Neural cell (in vitro differentiated cells): Measurements from ENCODE around the gene SND1.

ENCODE experiments used
- CTCF ChIP-seq: fragments of 450-650 bp; IDR thresholded peaks from 2 replicates; pipeline ENCODE4 v1.5.1; 2014; ENCODE audit warnings: antibody characterized with exemption, mild to moderate bottlenecking, moderate library complexity; ENCODE audit not compliant: poor library complexity, severe bottlenecking
- EZH2 ChIP-seq: fragments of 200-600, 300-800 bp; shearing (Covaris generic), sonication (generic); IDR thresholded peaks from 2 replicates; pipeline ENCODE4 v1.6.1; 2014; ENCODE audit warnings: antibody characterized with exemption, low read length, borderline replicate concordance, mild to moderate bottlenecking; ENCODE audit not compliant: insufficient read depth, poor library complexity, severe bottlenecking

- TF ChIP-seq CTCF (no peak), EZH2 (no peak)
Observed at GRCh38 chr7:127732306-127732705, 80.3 kb downstream of the SND1 start.
